SK-N-SH (cell line): Measurements from ENCODE around the gene PHAX. TPM values are rescaled to one million over a fixed set of nuclear protein-coding genes. Genes with fewer than 3 reads are reported as not detected.

ENCODE experiments used
- CTCF ChIA-PET: fragments of 300-600, 350-600 bp; formaldehyde crosslinking; extraction: SDS; loops from one replicate; lab custom pipeline; 2021; lab: Yijun Ruan, JAX
- POLR2A ChIA-PET: fragments of 350-600 bp; sonication (Branson Sonifier 250); formaldehyde crosslinking; extraction: SDS; loops from one replicate; lab custom pipeline; 2020; ENCODE audit warnings: antibody characterized with exemption, inconsistent platforms; lab: Yijun Ruan, JAX
- DNase-seq: peaks from one replicate; pipeline ENCODE4 v3.0.0; 2012
- H2AFZ ChIP-seq: fragments of 200-600 bp; sonication (generic); 2 replicates; pipeline ENCODE4 v1.8.1; 2016; ENCODE audit warnings: antibody characterized with exemption, mild to moderate bottlenecking, low read depth
- H3F3A ChIP-seq: fragments of 200-600 bp; sonication (generic); replicated peaks from 2 replicates; pipeline ENCODE3; 2016; ENCODE audit warnings: antibody characterized with exemption, mild to moderate bottlenecking; ENCODE audit not compliant: insufficient read depth
- H3K27ac ChIP-seq, 2 experiments: fragments of 200-500 bp in 1 of 2; fragments of 200-600 bp in 1 of 2; sonication (Bioruptor generic) in 1 of 2; sonication (generic), shearing (Covaris generic) in 1 of 2; 2 replicates each; pipeline versions ENCODE4 v1.5.1 to v1.6.1; 2014 to 2016; ENCODE audit warnings: low read depth in 2 of 2, inconsistent platforms in 1 of 2, low read length in 1 of 2, mild to moderate bottlenecking in 1 of 2, mixed read lengths in 1 of 2
- H3K27me3 ChIP-seq: fragments of 200-600 bp; sonication (generic), shearing (Covaris generic); 2 replicates; pipeline ENCODE4 v1.6.1; 2016; ENCODE audit warnings: mixed run types; ENCODE audit not compliant: insufficient read depth
- H3K36me3 ChIP-seq, 2 experiments: fragments of 200-500 bp in 1 of 2; fragments of 200-600 bp in 1 of 2; sonication (Bioruptor generic) in 1 of 2; sonication (generic) in 1 of 2; replicated peaks in 1 of 2; 2 replicates each; pipeline versions ENCODE3 to v1.5.1; 2014 to 2016; ENCODE audit warnings: low read length in 1 of 2, mild to moderate bottlenecking in 1 of 2; ENCODE audit not compliant: insufficient read depth in 2 of 2, control insufficient read depth in 1 of 2
- H3K4me1 ChIP-seq, 2 experiments: fragments of 200-500 bp in 1 of 2; fragments of 200-600 bp in 1 of 2; sonication (Bioruptor generic) in 1 of 2; sonication (generic), shearing (Covaris generic) in 1 of 2; 2 replicates each; pipeline versions ENCODE4 v1.5.1 to v1.6.1; 2014 to 2016; ENCODE audit warnings: low read depth in 1 of 2, low read length in 1 of 2, mixed run types in 1 of 2; ENCODE audit not compliant: insufficient read depth in 2 of 2, control insufficient read depth in 1 of 2
- H3K4me2 ChIP-seq: fragments of 200-600 bp; sonication (generic), shearing (Covaris generic); 2 replicates; pipeline ENCODE4 v1.6.1; 2017; ENCODE audit warnings: mixed run types
- H3K4me3 ChIP-seq, 2 experiments: fragments of 200-500 bp in 1 of 2; fragments of 200-600 bp in 1 of 2; sonication (Bioruptor generic) in 1 of 2; sonication (generic), shearing (Covaris generic) in 1 of 2; 2 replicates each; pipeline versions ENCODE4 v1.5.1 to v1.8.1; 2014 to 2016; ENCODE audit warnings: low read depth in 2 of 2, inconsistent platforms in 1 of 2, low read length in 1 of 2, mild to moderate bottlenecking in 1 of 2, mixed read lengths in 1 of 2, moderate library complexity in 1 of 2
- H3K79me2 ChIP-seq: fragments of 200-600 bp; sonication (generic); 2 replicates; pipeline ENCODE4 v1.8.1; 2017; ENCODE audit warnings: mild to moderate bottlenecking; ENCODE audit not compliant: insufficient read depth
- H3K9ac ChIP-seq: fragments of 200-600 bp; sonication (generic); 2 replicates; pipeline ENCODE4 v1.6.1; 2017; ENCODE audit warnings: mixed run types
- H3K9me2 ChIP-seq: fragments of 200-600 bp; sonication (generic); 2 replicates; pipeline ENCODE4 v1.6.1; 2017; ENCODE audit warnings: mixed run types
- H3K9me3 ChIP-seq: fragments of 200-600 bp; sonication (generic); 2 replicates; pipeline ENCODE4 v1.6.1; 2017; ENCODE audit warnings: mixed run types, mild to moderate bottlenecking, moderate library complexity
- H4K20me1 ChIP-seq: fragments of 200-600 bp; sonication (generic); 2 replicates; pipeline ENCODE4 v1.6.1; 2017; ENCODE audit warnings: mild to moderate bottlenecking, mixed run types; ENCODE audit not compliant: insufficient read depth
- CHD2 ChIP-seq: fragments of 150-350 bp; IDR thresholded peaks from 2 replicates; pipeline ENCODE4 v1.6.1; 2018; ENCODE audit warnings: low read length; ENCODE audit not compliant: partially characterized antibody
- ELF1 ChIP-seq: IDR thresholded peaks from 2 replicates; pipeline ENCODE4 v1.4.0; 2012
- EZH2phosphoT487 ChIP-seq: fragments of 200-600 bp; sonication (generic); IDR thresholded peaks from 2 replicates; pipeline ENCODE4 v1.6.1; 2017; ENCODE audit warnings: low read depth, mixed run types, mild to moderate bottlenecking, antibody characterized with exemption, moderate library complexity, borderline replicate concordance
- FOSL2 ChIP-seq: IDR thresholded peaks from 2 replicates; pipeline ENCODE4 v1.4.0; 2012; ENCODE audit warnings: low read depth, mild to moderate bottlenecking, moderate library complexity, borderline replicate concordance
- FOXJ3 ChIP-seq: sonication (generic); formaldehyde crosslinking; IDR thresholded peaks from 2 replicates; pipeline ENCODE4 v1.5.1; 2020; ENCODE audit warnings: mild to moderate bottlenecking, missing genetic modification reagents
- FOXM1 ChIP-seq: IDR thresholded peaks from 2 replicates; pipeline ENCODE4 v1.4.0; 2012; ENCODE audit warnings: low read depth, mild to moderate bottlenecking
- GABPA ChIP-seq: IDR thresholded peaks from 2 replicates; pipeline ENCODE4 v1.4.0; 2012; ENCODE audit warnings: low read depth, mild to moderate bottlenecking
- JUND ChIP-seq: IDR thresholded peaks from 2 replicates; pipeline ENCODE4 v1.4.0; 2012
- MEF2A ChIP-seq: IDR thresholded peaks from 2 replicates; pipeline ENCODE4 v1.4.0; 2012; ENCODE audit warnings: low read depth, borderline replicate concordance
- NFIC ChIP-seq: IDR thresholded peaks from 2 replicates; pipeline ENCODE4 v1.4.0; 2012; ENCODE audit warnings: borderline replicate concordance
- RXRA ChIP-seq: IDR thresholded peaks from 2 replicates; pipeline ENCODE4 v1.4.0; 2012; ENCODE audit warnings: low read depth, mild to moderate bottlenecking, borderline replicate concordance
- SIN3A ChIP-seq: IDR thresholded peaks from 2 replicates; pipeline ENCODE4 v1.6.1; 2012; ENCODE audit warnings: low read depth, mild to moderate bottlenecking, low read length, moderate library complexity, borderline replicate concordance
- SMC3 ChIP-seq: IDR thresholded peaks from 2 replicates; pipeline ENCODE4 v1.6.1; 2012; ENCODE audit warnings: low read depth, low read length, improper control_type of control experiment
- TCF12 ChIP-seq: IDR thresholded peaks from 2 replicates; pipeline ENCODE4 v1.4.0; 2012
- USF1 ChIP-seq: IDR thresholded peaks from 2 replicates; pipeline ENCODE4 v1.4.0; 2012; ENCODE audit warnings: low read depth, borderline replicate concordance
- WGBS: methylation state at CpG from one replicate; pipeline ENCODE4 v1.1.6; 2017; ENCODE audit warnings: low lambda C conversion rate; 5-methylcytosine and 5-hydroxymethylcytosine counted together
- polyA plus RNA-seq, 3 experiments: library from polyadenylated mRNA; depleted of rRNA; stranded (reverse); fragments of >200 nt; gene quantifications; 2 replicates each; pipeline ENCODE4 v1.2.3, GENCODE V29; 2012
- TF ChIP-seq, protein P1 (sequence below): IDR thresholded peaks from 2 replicates; pipeline ENCODE4 v1.6.1; 2012; ENCODE audit warnings: mild to moderate bottlenecking, low read depth, low read length, moderate library complexity
- TF ChIP-seq, protein P2 (sequence below): IDR thresholded peaks from 2 replicates; pipeline ENCODE4 v1.4.0; 2012; ENCODE audit warnings: low read depth, borderline replicate concordance

PHAX gene
- polyA plus RNA-seq, 1 of the 3 experiments (the other 2 are of a cell fraction) = 25.1 TPM

DNA sequence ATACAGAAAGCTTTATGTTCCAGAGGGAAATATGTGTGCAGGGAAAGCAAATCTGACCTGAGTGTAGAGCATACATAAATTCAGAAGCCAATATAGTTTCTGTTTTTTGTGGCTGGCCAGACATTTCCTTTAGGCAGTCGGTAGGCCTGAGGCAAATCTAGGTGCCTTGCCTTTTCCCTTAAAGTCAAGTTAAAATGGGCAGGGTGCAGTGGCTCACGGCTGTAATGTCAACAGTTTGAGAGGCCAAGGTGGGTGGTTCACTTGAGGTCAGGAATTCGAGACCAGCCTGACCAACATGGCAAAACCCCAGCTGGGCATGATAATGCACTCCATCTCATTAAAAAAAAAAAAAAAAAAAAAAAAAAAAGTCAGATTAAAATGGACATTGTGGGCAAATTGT is 31.2 kb downstream of the PHAX start:
- Histone ChIP-seq H3K27ac (no peak overlapping the region), H3K4me1 (no peaks in the 10 kb centered on the region), H3K4me3 (no peak overlapping the region), H3K9me3 (no peaks in the 10 kb centered on the region), H3K4me2 (no peak overlapping the region), H3K79me2 (no peaks in the 10 kb centered on the region), H3K36me3 (peaks cover 0 to 10% of the 10 kb centered on the region in 2 experiments), H3F3A (peaks cover 5% of the 10 kb centered on the region), H3K9ac (no peak overlapping the region), H2AFZ (no peak overlapping the region), H4K20me1 (no peaks in the 10 kb centered on the region), H3K27me3 (no peaks in the 10 kb centered on the region), H3K9me2 (no peaks in the 10 kb centered on the region)
- ChIA-PET POLR2A (interaction anchor here (0.7 kb wide), 1 partner anchor 18 kb away, joined by 4 read pairs; no protein-coding TSS in a partner anchor), CTCF (interaction anchor here (0.7 kb wide), 1 partner anchor 170 kb away, joined by 3 read pairs; no protein-coding TSS in a partner anchor)
- WGBS = 91% methylated on average over 3 of the region's 3 CpGs
- no peak for DNase-seq
- TF ChIP-seq, protein P1, sequence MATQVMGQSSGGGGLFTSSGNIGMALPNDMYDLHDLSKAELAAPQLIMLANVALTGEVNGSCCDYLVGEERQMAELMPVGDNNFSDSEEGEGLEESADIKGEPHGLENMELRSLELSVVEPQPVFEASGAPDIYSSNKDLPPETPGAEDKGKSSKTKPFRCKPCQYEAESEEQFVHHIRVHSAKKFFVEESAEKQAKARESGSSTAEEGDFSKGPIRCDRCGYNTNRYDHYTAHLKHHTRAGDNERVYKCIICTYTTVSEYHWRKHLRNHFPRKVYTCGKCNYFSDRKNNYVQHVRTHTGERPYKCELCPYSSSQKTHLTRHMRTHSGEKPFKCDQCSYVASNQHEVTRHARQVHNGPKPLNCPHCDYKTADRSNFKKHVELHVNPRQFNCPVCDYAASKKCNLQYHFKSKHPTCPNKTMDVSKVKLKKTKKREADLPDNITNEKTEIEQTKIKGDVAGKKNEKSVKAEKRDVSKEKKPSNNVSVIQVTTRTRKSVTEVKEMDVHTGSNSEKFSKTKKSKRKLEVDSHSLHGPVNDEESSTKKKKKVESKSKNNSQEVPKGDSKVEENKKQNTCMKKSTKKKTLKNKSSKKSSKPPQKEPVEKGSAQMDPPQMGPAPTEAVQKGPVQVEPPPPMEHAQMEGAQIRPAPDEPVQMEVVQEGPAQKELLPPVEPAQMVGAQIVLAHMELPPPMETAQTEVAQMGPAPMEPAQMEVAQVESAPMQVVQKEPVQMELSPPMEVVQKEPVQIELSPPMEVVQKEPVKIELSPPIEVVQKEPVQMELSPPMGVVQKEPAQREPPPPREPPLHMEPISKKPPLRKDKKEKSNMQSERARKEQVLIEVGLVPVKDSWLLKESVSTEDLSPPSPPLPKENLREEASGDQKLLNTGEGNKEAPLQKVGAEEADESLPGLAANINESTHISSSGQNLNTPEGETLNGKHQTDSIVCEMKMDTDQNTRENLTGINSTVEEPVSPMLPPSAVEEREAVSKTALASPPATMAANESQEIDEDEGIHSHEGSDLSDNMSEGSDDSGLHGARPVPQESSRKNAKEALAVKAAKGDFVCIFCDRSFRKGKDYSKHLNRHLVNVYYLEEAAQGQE = no peak
- TF ChIP-seq GABPA (no peak), FOSL2 (no peak), NFIC (no peak), TCF12 (no peak), JUND (no peak), FOXJ3 (CRISPR knock-in tag) (no peak), SMC3 (no peak), SIN3A (no peak), CHD2 (no peak), RXRA (no peak), EZH2phosphoT487 (no peak), MEF2A (no peak), FOXM1 (no peak), ELF1 (no peak), USF1 (no peak)
- TF ChIP-seq, protein P2, sequence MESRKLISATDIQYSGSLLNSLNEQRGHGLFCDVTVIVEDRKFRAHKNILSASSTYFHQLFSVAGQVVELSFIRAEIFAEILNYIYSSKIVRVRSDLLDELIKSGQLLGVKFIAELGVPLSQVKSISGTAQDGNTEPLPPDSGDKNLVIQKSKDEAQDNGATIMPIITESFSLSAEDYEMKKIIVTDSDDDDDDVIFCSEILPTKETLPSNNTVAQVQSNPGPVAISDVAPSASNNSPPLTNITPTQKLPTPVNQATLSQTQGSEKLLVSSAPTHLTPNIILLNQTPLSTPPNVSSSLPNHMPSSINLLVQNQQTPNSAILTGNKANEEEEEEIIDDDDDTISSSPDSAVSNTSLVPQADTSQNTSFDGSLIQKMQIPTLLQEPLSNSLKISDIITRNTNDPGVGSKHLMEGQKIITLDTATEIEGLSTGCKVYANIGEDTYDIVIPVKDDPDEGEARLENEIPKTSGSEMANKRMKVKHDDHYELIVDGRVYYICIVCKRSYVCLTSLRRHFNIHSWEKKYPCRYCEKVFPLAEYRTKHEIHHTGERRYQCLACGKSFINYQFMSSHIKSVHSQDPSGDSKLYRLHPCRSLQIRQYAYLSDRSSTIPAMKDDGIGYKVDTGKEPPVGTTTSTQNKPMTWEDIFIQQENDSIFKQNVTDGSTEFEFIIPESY = no peak
